Measurements from ENCODE around the gene GRIA1.

GRCh38 chr5:153610009-153610408 lies 119.5 kb downstream of the GRIA1 start:
- TF ChIP-seq SUZ12 (IDR thresholded peaks at IDR 0.05; ENCODE audit: extremely low read depth, insufficient read depth, insufficient read length), result no peak
- TF ChIP-seq YY1 (IDR thresholded peaks at IDR 0.05; ENCODE audit: insufficient read depth, insufficient read length), result no peak
- no peak for TF ChIP-seq ZNF274 (IDR thresholded peaks at IDR 0.05; ENCODE audit: low read depth, low read length)
